GM12891 (cell line): Measurements from ENCODE around the gene SYT5.

Experiments
- POLR2AphosphoS5 ChIP-seq: IDR thresholded peaks from 2 replicates; pipeline ENCODE4 v1.6.1; 2011; ENCODE audit warnings: low read depth, low read length, control low read depth
- SPI1 ChIP-seq: IDR thresholded peaks from 2 replicates; pipeline ENCODE4 v1.6.1; 2011; ENCODE audit warnings: low read depth, low read length, control low read depth

DNA sequence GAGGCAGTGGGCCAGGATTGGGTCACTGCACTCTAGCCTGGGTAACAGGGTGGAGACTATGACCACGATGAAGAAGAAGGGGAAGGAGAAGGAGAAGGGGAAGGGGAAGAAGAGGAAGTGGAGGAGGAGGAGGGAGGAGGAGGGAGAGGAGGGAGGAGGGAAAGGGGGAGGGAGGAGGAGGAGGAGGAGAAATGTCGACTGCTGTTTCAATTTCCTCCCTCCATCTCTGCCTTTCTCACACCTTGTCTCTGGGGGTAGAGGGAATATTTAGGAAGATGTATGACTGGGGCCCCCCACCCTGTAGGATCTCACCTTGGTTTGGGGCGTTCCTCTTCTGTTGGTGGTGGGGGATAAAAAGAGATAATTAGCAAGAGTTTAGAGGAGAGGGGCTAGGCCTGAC is 34.9 kb downstream of the SYT5 start:
- TF ChIP-seq POLR2AphosphoS5 (no peak), SPI1 (no peak)
